Epidermal melanocyte (primary cell): Measurements from ENCODE around the gene NKIRAS2.
A peak's percentile ranks its signal among the peaks of the same experiment; 100 is the strongest.

Experiments
- DNase-seq: peaks from one replicate; pipeline ENCODE4 v3.0.0; 2011; ENCODE audit warnings: low spot score; ENCODE audit not compliant: insufficient read length

NKIRAS2 gene

GRCh38 chr17:42026857-42027589 is 7.1 kb downstream of the NKIRAS2 start:
- DNase-seq: no peak

GRCh38 chr17:42027590-42027889 is 7.7 kb downstream of the NKIRAS2 start:
- no peak for DNase-seq

- DNase-seq: no peak
Observed at GRCh38 chr17:42027961-42028790, 8.3 kb downstream of the NKIRAS2 start.

- no peak for DNase-seq
Observed at GRCh38 chr17:42028791-42029127, 8.9 kb downstream of the NKIRAS2 start.

GRCh38 chr17:42031584-42031983 is 11.7 kb downstream of the NKIRAS2 start:
- DNase-seq: no peak

GRCh38 chr17:42034059-42034458 is 14.2 kb downstream of the NKIRAS2 start:
- DNase-seq: no peak

- no peak for DNase-seq
Observed at GRCh38 chr17:42038221-42038973, 18.5 kb downstream of the NKIRAS2 start.

- DNase-seq: no peak
Observed at GRCh38 chr17:42039794-42040763, 20.2 kb downstream of the NKIRAS2 start.

- no peak for DNase-seq
Observed at GRCh38 chr17:42040818-42041217, 20.9 kb downstream of the NKIRAS2 start.

- no peak for DNase-seq
Observed at GRCh38 chr17:42041619-42042018, 21.7 kb downstream of the NKIRAS2 start.

- DNase-seq: no peak
Observed at GRCh38 chr17:42042598-42043319, 22.9 kb downstream of the NKIRAS2 start.

GRCh38 chr17:42045719-42046118 is 25.8 kb downstream of the NKIRAS2 start:
- DNase-seq: no peak

- no peak for DNase-seq
Observed at GRCh38 chr17:42047343-42047742, 27.5 kb downstream of the NKIRAS2 start.

- DNase-seq: no peak
Observed at GRCh38 chr17:42049834-42050392, 30.0 kb downstream of the NKIRAS2 start.

- DNase-seq: peak; percentile 73
Observed at GRCh38 chr17:42050393-42051012, 30.6 kb downstream of the NKIRAS2 start, which contains the start of gene C17orf113. C17orf113 (minus strand) TSS chr17:42050601; CDS start chr17:42043376, 7,225 bp downstream.

GRCh38 chr17:42051013-42051400 is 31.1 kb downstream of the NKIRAS2 start:
- DNase-seq: no peak

GRCh38 chr17:42051645-42052044 is 31.8 kb downstream of the NKIRAS2 start:
- DNase-seq: no peak

GRCh38 chr17:42052346-42052877 is 32.5 kb downstream of the NKIRAS2 start:
- no peak for DNase-seq
